ENCODE results near the gene RAPGEF6. TPM values are rescaled to one million over a fixed set of nuclear protein-coding genes. Genes with fewer than 3 reads are reported as not detected.

Gene RAPGEF6
- total RNA-seq, 1 experiment from 2014 or later = 26.1 TPM

DNA sequence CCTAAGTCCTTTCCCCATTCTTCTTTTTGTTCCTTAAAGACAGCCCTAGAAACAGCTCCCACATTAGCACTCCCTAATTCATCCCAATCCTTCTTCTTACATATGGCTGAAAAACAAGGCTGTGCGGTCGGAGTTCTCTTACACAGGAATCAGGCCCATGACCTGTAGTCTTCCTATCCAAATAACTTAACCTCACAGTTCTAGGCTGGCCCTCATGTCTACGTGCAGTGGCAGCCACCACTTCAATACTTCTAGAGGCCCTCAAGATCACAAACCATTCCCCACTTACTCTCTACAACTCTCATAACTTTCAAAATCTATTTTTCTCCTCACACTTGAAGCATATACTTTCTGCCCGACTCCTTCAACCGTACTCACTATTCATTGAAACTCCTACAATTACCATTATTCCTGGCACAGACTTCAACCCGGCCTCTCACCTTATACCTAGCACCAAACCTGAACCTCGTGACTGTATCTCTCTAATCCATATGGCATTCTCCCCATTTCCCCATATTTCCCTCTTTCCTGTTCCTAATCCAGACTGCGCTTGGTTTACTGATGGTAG, 59.3 kb downstream of the RAPGEF6 start:
- CTCF ChIA-PET = no interaction called here
- no TSS peak for BruUV-seq (replicated peaks)
- H3K4me3 ChIP-seq (ENCODE audit: low read depth, low read length, poor library complexity, severe bottlenecking) = no peak overlapping the region
- no peaks in the 10 kb centered on the region for H3K27me3 ChIP-seq (replicated peaks; ENCODE audit: insufficient read depth, low read depth, low read length, poor library complexity)
- POLR2A ChIA-PET (ENCODE audit: low non-redundant PET) = no interaction called here
- intact Hi-C loops (cut with micrococcal nuclease; ENCODE audit: unreplicated experiment) = no loop called here
- DNase-seq (ENCODE audit: low spot score) = no peak
- TF ChIP-seq, protein P1, sequence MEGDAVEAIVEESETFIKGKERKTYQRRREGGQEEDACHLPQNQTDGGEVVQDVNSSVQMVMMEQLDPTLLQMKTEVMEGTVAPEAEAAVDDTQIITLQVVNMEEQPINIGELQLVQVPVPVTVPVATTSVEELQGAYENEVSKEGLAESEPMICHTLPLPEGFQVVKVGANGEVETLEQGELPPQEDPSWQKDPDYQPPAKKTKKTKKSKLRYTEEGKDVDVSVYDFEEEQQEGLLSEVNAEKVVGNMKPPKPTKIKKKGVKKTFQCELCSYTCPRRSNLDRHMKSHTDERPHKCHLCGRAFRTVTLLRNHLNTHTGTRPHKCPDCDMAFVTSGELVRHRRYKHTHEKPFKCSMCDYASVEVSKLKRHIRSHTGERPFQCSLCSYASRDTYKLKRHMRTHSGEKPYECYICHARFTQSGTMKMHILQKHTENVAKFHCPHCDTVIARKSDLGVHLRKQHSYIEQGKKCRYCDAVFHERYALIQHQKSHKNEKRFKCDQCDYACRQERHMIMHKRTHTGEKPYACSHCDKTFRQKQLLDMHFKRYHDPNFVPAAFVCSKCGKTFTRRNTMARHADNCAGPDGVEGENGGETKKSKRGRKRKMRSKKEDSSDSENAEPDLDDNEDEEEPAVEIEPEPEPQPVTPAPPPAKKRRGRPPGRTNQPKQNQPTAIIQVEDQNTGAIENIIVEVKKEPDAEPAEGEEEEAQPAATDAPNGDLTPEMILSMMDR (conservative IDR thresholded peaks at IDR 0.05; ENCODE audit: low read depth, low read length) = no peak
- no peak for TF ChIP-seq EZH2 (IDR thresholded peaks at IDR 0.05; ENCODE audit: borderline replicate concordance, low read depth, low read length, poor library complexity, severe bottlenecking)
- H3K9me3 ChIP-seq (ENCODE audit: low read depth, low read length, poor library complexity, severe bottlenecking) = no peaks in the 10 kb centered on the region
- no peaks in the 10 kb centered on the region for H3K4me1 ChIP-seq (ENCODE audit: insufficient read depth, low read length, poor library complexity, severe bottlenecking)
- no peaks in the 10 kb centered on the region for H3K36me3 ChIP-seq (ENCODE audit: insufficient read depth, low read length, poor library complexity, severe bottlenecking)
- no peak overlapping the region for H3K27ac ChIP-seq (ENCODE audit: low read depth, low read length, poor library complexity, severe bottlenecking)

DNA sequence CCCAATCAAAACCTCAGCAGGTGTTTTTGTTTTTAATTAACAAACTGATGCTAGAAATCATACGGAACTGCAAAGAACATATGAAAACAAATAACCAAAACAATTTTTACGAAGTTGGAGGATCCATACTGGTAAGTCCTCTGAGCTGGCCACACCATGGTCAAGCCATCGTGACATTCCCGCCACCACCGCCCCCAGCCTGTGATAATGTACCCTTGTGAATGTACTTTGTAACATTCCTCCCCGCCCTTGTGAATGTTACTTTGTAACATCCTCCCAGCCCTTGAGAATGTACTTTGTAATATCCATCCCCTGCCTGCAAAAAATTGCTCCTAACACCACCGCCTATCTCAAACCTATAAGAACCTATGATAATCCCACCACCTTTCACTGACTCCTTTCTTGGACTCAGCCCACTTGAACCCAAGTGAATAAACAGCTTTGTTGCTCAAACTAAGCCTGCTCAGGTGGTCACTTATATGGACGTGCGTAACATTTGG, 63.3 kb downstream of the RAPGEF6 start:
- Histone ChIP-seq H3K9me3 (ENCODE audit: low read depth, low read length, poor library complexity, severe bottlenecking) (no peaks in the 10 kb centered on the region), H3K4me3 (ENCODE audit: low read depth, low read length, poor library complexity, severe bottlenecking) (no peak overlapping the region), H3K27me3 (replicated peaks; ENCODE audit: insufficient read depth, low read depth, low read length, poor library complexity) (no peaks in the 10 kb centered on the region), H3K36me3 (ENCODE audit: insufficient read depth, low read length, poor library complexity, severe bottlenecking) (no peaks in the 10 kb centered on the region), H3K4me1 (ENCODE audit: insufficient read depth, low read length, poor library complexity, severe bottlenecking) (no peaks in the 10 kb centered on the region), H3K27ac (ENCODE audit: low read depth, low read length, poor library complexity, severe bottlenecking) (no peak overlapping the region)
- DNase-seq (ENCODE audit: low spot score) = no peak
- CTCF ChIA-PET = no interaction called here
- POLR2A ChIA-PET (ENCODE audit: low non-redundant PET) = no interaction called here
- intact Hi-C loops (cut with micrococcal nuclease; ENCODE audit: unreplicated experiment) = no loop called here
- BruUV-seq (replicated peaks) = no TSS peak
- TF ChIP-seq, protein P1 (conservative IDR thresholded peaks at IDR 0.05; ENCODE audit: low read depth, low read length) = no peak
- no peak for TF ChIP-seq EZH2 (IDR thresholded peaks at IDR 0.05; ENCODE audit: borderline replicate concordance, low read depth, low read length, poor library complexity, severe bottlenecking)

- Histone ChIP-seq H3K4me3 (ENCODE audit: low read depth, low read length, poor library complexity, severe bottlenecking) (no peak overlapping the region), H3K27ac (ENCODE audit: low read depth, low read length, poor library complexity, severe bottlenecking) (no peak overlapping the region), H3K36me3 (ENCODE audit: insufficient read depth, low read length, poor library complexity, severe bottlenecking) (no peaks in the 10 kb centered on the region), H3K4me1 (ENCODE audit: insufficient read depth, low read length, poor library complexity, severe bottlenecking) (no peaks in the 10 kb centered on the region), H3K27me3 (replicated peaks; ENCODE audit: insufficient read depth, low read depth, low read length, poor library complexity) (no peaks in the 10 kb centered on the region), H3K9me3 (ENCODE audit: low read depth, low read length, poor library complexity, severe bottlenecking) (no peaks in the 10 kb centered on the region)
- ChIA-PET CTCF (no interaction called here), POLR2A (ENCODE audit: low non-redundant PET) (no interaction called here)
- DNase-seq (ENCODE audit: low spot score) = no peak
- no TSS peak for BruUV-seq (replicated peaks)
- intact Hi-C loops (cut with micrococcal nuclease; ENCODE audit: unreplicated experiment) = no loop called here
- TF ChIP-seq EZH2 (IDR thresholded peaks at IDR 0.05; ENCODE audit: borderline replicate concordance, low read depth, low read length, poor library complexity, severe bottlenecking) = no peak
- TF ChIP-seq, protein P1 (conservative IDR thresholded peaks at IDR 0.05; ENCODE audit: low read depth, low read length) = no peak
Observed at GRCh38 chr5:131570757-131571156, 64.3 kb downstream of the RAPGEF6 start.

Measured in A673 (cell line).